ENCODE results near the gene CNN3. TPM values are rescaled to one million over a fixed set of nuclear protein-coding genes. Genes with fewer than 3 reads are reported as not detected.

Gene CNN3
- 316 and 333 TPM in 2 replicates for total RNA-seq

DNA sequence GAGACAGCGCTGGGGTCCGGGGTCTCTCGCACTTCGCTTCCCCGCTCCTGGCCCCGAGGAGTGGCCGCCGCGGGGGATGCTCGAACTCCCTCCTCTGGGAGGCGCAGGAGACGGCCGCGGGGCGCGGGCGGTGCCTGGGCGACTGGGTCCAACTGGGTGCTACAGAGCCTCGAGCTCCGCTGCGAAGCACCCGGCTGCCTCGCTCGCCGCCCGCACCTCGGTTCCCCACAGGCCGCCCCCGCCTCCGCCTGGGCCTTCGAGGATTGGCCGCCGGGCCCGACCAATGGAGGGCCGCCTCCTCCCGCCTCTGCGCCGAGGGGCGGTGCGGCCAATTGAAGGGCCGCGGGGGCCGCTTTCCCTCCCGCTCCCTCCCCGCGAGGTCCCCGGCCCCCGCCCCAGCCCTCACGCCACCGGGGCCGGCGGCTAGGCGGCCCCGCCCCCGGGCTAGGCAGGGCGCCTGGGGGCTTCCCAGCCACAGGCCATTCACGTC is at the start of gene CNN3:
CNN3 (minus strand) TSS at position 196 of the 490 bp plus-strand sequence. CDS start 216 bp downstream, outside the sequence.
- H3K27ac ChIP-seq (ENCODE audit: low read depth, low read length), result peak within 1 kb of the TSS; percentile 90
- H4K20me1 ChIP-seq (ENCODE audit: insufficient read depth, low read length), result peaks cover 29% of the 10 kb centered on the region
- H3K9me3 ChIP-seq (ENCODE audit: low read depth, low read length), result no peaks in the 10 kb centered on the region
- peaks cover 65% of the 10 kb centered on the region for H3K79me2 ChIP-seq (ENCODE audit: insufficient read depth, low read length)
- H3K36me3 ChIP-seq (ENCODE audit: insufficient read depth, low read length), result peaks cover 12% of the 10 kb centered on the region
- peak; percentile 99 for DNase-seq (ENCODE audit: insufficient read length, low spot score, missing footprints)
- no peaks in the 10 kb centered on the region for H3K27me3 ChIP-seq (ENCODE audit: insufficient read depth, low read length)
- peak within 1 kb of the TSS; percentile 97 for H3K4me2 ChIP-seq (ENCODE audit: insufficient read depth, low read length)
- H2AFZ ChIP-seq (ENCODE audit: low read length), result peak within 1 kb of the TSS; percentile 87
- H3K4me1 ChIP-seq (ENCODE audit: insufficient read depth, low read length), result peaks cover 50% of the 10 kb centered on the region
- peak; percentile 2 for TF ChIP-seq CTCF (IDR thresholded peaks at IDR 0.05; ENCODE audit: extremely low read depth, low read depth, low read length)
- peak within 1 kb of the TSS; percentile 93 for H3K4me3 ChIP-seq (ENCODE audit: insufficient read depth, low read length)

GRCh38 chr1:94974824-94975223 is 47.9 kb upstream of the CNN3 start:
- no peaks in the 10 kb centered on the region for H4K20me1 ChIP-seq (ENCODE audit: insufficient read depth, low read length)
- peak; percentile 83 for DNase-seq (ENCODE audit: insufficient read length, low spot score, missing footprints)
- H3K27ac ChIP-seq (ENCODE audit: low read depth, low read length), result peak overlapping the region; percentile 90
- H3K79me2 ChIP-seq (ENCODE audit: insufficient read depth, low read length), result no peaks in the 10 kb centered on the region
- peak overlapping the region; percentile 45 for H3K4me2 ChIP-seq (ENCODE audit: insufficient read depth, low read length)
- no peaks in the 10 kb centered on the region for H3K9me3 ChIP-seq (ENCODE audit: low read depth, low read length)
- no peak overlapping the region for H2AFZ ChIP-seq (ENCODE audit: low read length)
- H3K4me1 ChIP-seq (ENCODE audit: insufficient read depth, low read length), result peaks cover 43% of the 10 kb centered on the region
- no peak overlapping the region for H3K4me3 ChIP-seq (ENCODE audit: insufficient read depth, low read length)
- no peaks in the 10 kb centered on the region for H3K27me3 ChIP-seq (ENCODE audit: insufficient read depth, low read length)
- H3K36me3 ChIP-seq (ENCODE audit: insufficient read depth, low read length), result no peaks in the 10 kb centered on the region
- no peak for TF ChIP-seq CTCF (IDR thresholded peaks at IDR 0.05; ENCODE audit: extremely low read depth, low read depth, low read length)

- peak overlapping the region; percentile 90 for H3K27ac ChIP-seq (ENCODE audit: low read depth, low read length)
- no peak overlapping the region for H2AFZ ChIP-seq (ENCODE audit: low read length)
- no peaks in the 10 kb centered on the region for H3K9me3 ChIP-seq (ENCODE audit: low read depth, low read length)
- H3K4me1 ChIP-seq (ENCODE audit: insufficient read depth, low read length), result peaks cover 43% of the 10 kb centered on the region
- no peak for TF ChIP-seq CTCF (IDR thresholded peaks at IDR 0.05; ENCODE audit: extremely low read depth, low read depth, low read length)
- no peaks in the 10 kb centered on the region for H3K36me3 ChIP-seq (ENCODE audit: insufficient read depth, low read length)
- H4K20me1 ChIP-seq (ENCODE audit: insufficient read depth, low read length), result no peaks in the 10 kb centered on the region
- no peak overlapping the region for H3K4me3 ChIP-seq (ENCODE audit: insufficient read depth, low read length)
- peak overlapping the region; percentile 45 for H3K4me2 ChIP-seq (ENCODE audit: insufficient read depth, low read length)
- no peaks in the 10 kb centered on the region for H3K27me3 ChIP-seq (ENCODE audit: insufficient read depth, low read length)
- no peaks in the 10 kb centered on the region for H3K79me2 ChIP-seq (ENCODE audit: insufficient read depth, low read length)
- DNase-seq (ENCODE audit: insufficient read length, low spot score, missing footprints), result no peak
These were observed 47.3 kb upstream of the CNN3 start for GRCh38 chr1:94974241-94974640.

DNA sequence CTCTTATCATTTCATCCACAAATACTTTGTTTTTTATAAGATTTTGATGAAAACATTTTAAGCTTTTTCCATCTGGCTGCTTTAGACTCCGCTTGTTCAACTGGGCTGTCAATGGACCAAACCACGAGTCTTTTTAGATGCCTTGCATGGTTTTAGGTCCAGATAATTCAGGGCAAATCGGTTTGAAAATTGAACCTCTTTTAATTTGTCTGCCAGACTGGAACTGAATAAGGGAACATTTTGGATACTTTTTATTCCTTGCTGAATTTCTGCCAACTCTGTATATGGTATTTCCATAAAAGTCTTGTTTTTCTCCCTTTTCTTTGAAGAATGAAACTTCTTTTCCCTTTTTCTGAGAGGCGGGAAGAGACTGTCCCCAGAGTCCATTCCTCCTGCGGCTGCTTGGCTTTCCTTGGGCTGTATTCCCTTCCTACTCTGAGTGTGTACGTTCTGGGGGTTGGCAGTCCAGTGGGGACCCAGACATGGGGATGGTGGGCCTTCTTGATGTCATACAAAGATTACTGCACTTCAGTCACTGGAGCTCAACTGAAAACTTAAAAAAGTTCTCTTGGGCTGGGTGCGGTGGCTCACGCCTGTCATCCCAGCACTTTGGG is 46.5 kb upstream of the CNN3 start:
- H3K4me2 ChIP-seq (ENCODE audit: insufficient read depth, low read length), result no peak overlapping the region
- peak overlapping the region; percentile 59 for H2AFZ ChIP-seq (ENCODE audit: low read length)
- no peaks in the 10 kb centered on the region for H4K20me1 ChIP-seq (ENCODE audit: insufficient read depth, low read length)
- H3K27me3 ChIP-seq (ENCODE audit: insufficient read depth, low read length), result no peaks in the 10 kb centered on the region
- no peak for TF ChIP-seq CTCF (IDR thresholded peaks at IDR 0.05; ENCODE audit: extremely low read depth, low read depth, low read length)
- peaks cover 43% of the 10 kb centered on the region for H3K4me1 ChIP-seq (ENCODE audit: insufficient read depth, low read length)
- H3K27ac ChIP-seq (ENCODE audit: low read depth, low read length), result peak overlapping the region; percentile 90
- no peaks in the 10 kb centered on the region for H3K36me3 ChIP-seq (ENCODE audit: insufficient read depth, low read length)
- no peaks in the 10 kb centered on the region for H3K9me3 ChIP-seq (ENCODE audit: low read depth, low read length)
- no peak for DNase-seq (ENCODE audit: insufficient read length, low spot score, missing footprints)
- H3K4me3 ChIP-seq (ENCODE audit: insufficient read depth, low read length), result no peak overlapping the region
- H3K79me2 ChIP-seq (ENCODE audit: insufficient read depth, low read length), result no peaks in the 10 kb centered on the region

Data from osteoblast (primary cell).